ENCODE results near the gene GRAMD2A.
A peak's percentile ranks its signal among the peaks of the same experiment; 100 is the strongest.

The GRAMD2A gene

GRCh38 chr15:72117486-72118016 lies 80.0 kb downstream of the GRAMD2A start:
- peak; percentile 80 for DNase-seq
- in situ Hi-C loops (cut with HindIII; ENCODE audit: low pct_ligation_motif_present, low pct_unique_long_range_greater_than_20kb, low sequenced_read_pairs), result no loop called here

GRCh38 chr15:72116731-72117485 lies 80.7 kb downstream of the GRAMD2A start:
- DNase-seq, result peak; percentile 33
- in situ Hi-C loops (cut with HindIII; ENCODE audit: low pct_ligation_motif_present, low pct_unique_long_range_greater_than_20kb, low sequenced_read_pairs), result no loop called here

GRCh38 chr15:72113347-72114031 lies 84.1 kb downstream of the GRAMD2A start:
- DNase-seq, result no peak
- in situ Hi-C loops (cut with HindIII; ENCODE audit: low pct_ligation_motif_present, low pct_unique_long_range_greater_than_20kb, low sequenced_read_pairs), result no loop called here

GRCh38 chr15:72112805-72113204 lies 84.8 kb downstream of the GRAMD2A start:
- in situ Hi-C loops (cut with HindIII; ENCODE audit: low pct_ligation_motif_present, low pct_unique_long_range_greater_than_20kb, low sequenced_read_pairs), result no loop called here

DNA sequence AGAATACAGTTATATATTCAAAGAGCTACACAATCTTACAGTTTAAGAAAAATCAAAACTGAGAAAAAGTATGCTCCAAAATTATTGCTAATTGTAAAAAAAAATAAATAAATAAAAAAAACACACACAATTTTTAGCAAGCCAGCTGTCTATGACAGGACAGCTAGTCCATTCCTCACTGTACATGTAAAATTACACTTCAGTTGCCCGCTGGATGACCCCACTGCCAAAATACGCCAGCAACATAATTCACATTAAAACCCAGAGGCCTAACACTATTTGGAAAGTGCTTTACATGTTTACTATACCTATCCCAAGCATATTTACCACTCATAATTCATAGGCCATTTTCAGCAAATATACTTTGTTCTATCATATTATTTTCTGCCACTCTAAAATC lies 85.5 kb downstream of the GRAMD2A start:
- DNase-seq, result no peak
- in situ Hi-C loops (cut with HindIII; ENCODE audit: low pct_ligation_motif_present, low pct_unique_long_range_greater_than_20kb, low sequenced_read_pairs), result no loop called here

More at GRCh38 chr15:72112805-72113204, 84.8 kb downstream of the GRAMD2A start:
- DNase-seq, result no peak

DNA sequence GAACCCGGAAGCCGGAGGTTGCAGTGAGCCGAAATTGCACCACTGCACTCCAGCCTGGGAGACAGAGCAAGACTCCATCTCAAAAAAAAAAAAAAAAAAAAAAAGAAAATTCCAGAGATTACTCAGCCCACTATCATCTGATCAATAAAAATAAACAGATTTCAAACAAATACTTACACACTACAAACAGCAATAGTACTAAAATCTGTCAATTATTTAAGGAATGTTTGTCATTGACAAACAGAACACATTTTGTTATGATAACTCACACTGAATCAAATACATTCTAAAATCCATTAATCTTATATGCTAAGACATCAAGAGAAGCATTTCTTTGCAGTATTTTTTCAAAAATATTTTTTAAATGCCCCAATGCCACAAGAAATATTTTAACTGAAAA lies 87.2 kb downstream of the GRAMD2A start:
- in situ Hi-C loops (cut with HindIII; ENCODE audit: low pct_ligation_motif_present, low pct_unique_long_range_greater_than_20kb, low sequenced_read_pairs), result no loop called here
- no peak for DNase-seq
